Liver (tissue), 9 donors: Measurements from ENCODE around the gene KIF2C. TPM values are rescaled to one million over a fixed set of nuclear protein-coding genes. Genes with fewer than 3 reads are reported as not detected.

ENCODE experiments used
- DNase-seq: peaks from one replicate; pipeline ENCODE4 v3.0.0-alpha.2; 2017; ENCODE audit warnings: low spot score
- H3K27ac ChIP-seq, 2 donors: one replicate each; pipeline ENCODE4 v1.7.0; 2013; ENCODE audit warnings: inconsistent platforms in 2 of 2, low read length in 2 of 2, control low read depth in 1 of 2, low read depth in 1 of 2, mild to moderate bottlenecking in 1 of 2
- H3K27me3 ChIP-seq, 4 donors: one replicate each; pipeline versions ENCODE4 v1.6.1 to v1.7.0; 2013; ENCODE audit warnings: low read length in 3 of 4, inconsistent platforms in 1 of 4, mild to moderate bottlenecking in 1 of 4, moderate library complexity in 1 of 4; ENCODE audit not compliant: control insufficient read depth in 4 of 4, insufficient read depth in 4 of 4
- H3K36me3 ChIP-seq, 4 donors: one replicate each; pipeline versions ENCODE4 v1.6.1 to v1.7.0; 2013; ENCODE audit warnings: low read length in 3 of 4, mild to moderate bottlenecking in 3 of 4, low read depth in 1 of 4, moderate library complexity in 1 of 4; ENCODE audit not compliant: control insufficient read depth in 4 of 4, insufficient read depth in 3 of 4
- H3K4me1 ChIP-seq, 4 donors: one replicate each; pipeline versions ENCODE4 v1.6.1 to v1.7.0; 2013; ENCODE audit warnings: low read length in 3 of 4, mild to moderate bottlenecking in 3 of 4, moderate library complexity in 1 of 4; ENCODE audit not compliant: control insufficient read depth in 4 of 4, insufficient read depth in 4 of 4
- H3K4me3 ChIP-seq, 3 donors: one replicate each; pipeline versions ENCODE4 v1.6.1 to v1.7.0; 2013; ENCODE audit warnings: low read length in 3 of 3, control low read depth in 1 of 3, low read depth in 1 of 3, mild to moderate bottlenecking in 1 of 3
- H3K9ac ChIP-seq, 2 donors: one replicate each; pipeline ENCODE4 v1.7.0; 2013; ENCODE audit warnings: low read length in 2 of 2, mild to moderate bottlenecking in 2 of 2, moderate library complexity in 2 of 2, control low read depth in 1 of 2, low read depth in 1 of 2
- H3K9me3 ChIP-seq, 4 donors: one replicate each; pipeline versions ENCODE4 v1.6.1 to v1.7.0; 2013; ENCODE audit warnings: low read length in 3 of 4; ENCODE audit not compliant: control insufficient read depth in 4 of 4
- ATF3 ChIP-seq: IDR thresholded peaks from 2 replicates; pipeline ENCODE4 v1.6.1; 2016; ENCODE audit warnings: antibody characterized with exemption
- CTCF ChIP-seq: fragments of 150-350 bp; IDR thresholded peaks from 2 replicates; pipeline ENCODE4 v1.5.1; 2017; ENCODE audit warnings: improper control_type of control experiment, low read depth, low read length; ENCODE audit not compliant: missing input control
- EGR1 ChIP-seq, 2 donors: IDR thresholded peaks; 2 replicates each; pipeline ENCODE4 v1.6.1; 2016 to 2018; ENCODE audit warnings: antibody characterized with exemption in 2 of 2, low read depth in 2 of 2
- FOXA1 ChIP-seq: IDR thresholded peaks from 2 replicates; pipeline ENCODE4 v1.6.1; 2016; ENCODE audit warnings: antibody characterized with exemption
- FOXA2 ChIP-seq: IDR thresholded peaks from 2 replicates; pipeline ENCODE4 v1.6.1; 2016; ENCODE audit warnings: antibody characterized with exemption
- GABPA ChIP-seq, 2 donors: IDR thresholded peaks in 1 of 2; conservative IDR thresholded peaks in 1 of 2; 2 replicates each; pipeline ENCODE4 v1.6.1; 2016; ENCODE audit warnings: antibody characterized with exemption in 2 of 2, mild to moderate bottlenecking in 1 of 2, moderate library complexity in 1 of 2
- HNF4A ChIP-seq, 2 donors: conservative IDR thresholded peaks; 2 replicates each; pipeline ENCODE4 v1.6.1; 2016; ENCODE audit warnings: antibody characterized with exemption in 2 of 2, mild to moderate bottlenecking in 2 of 2
- JUND ChIP-seq, 2 donors: IDR thresholded peaks; 2 replicates each; pipeline ENCODE4 v1.6.1; 2016; ENCODE audit warnings: antibody characterized with exemption in 2 of 2
- MAX ChIP-seq: IDR thresholded peaks from 2 replicates; pipeline ENCODE4 v1.6.1; 2016; ENCODE audit warnings: antibody characterized with exemption
- NR2F2 ChIP-seq: IDR thresholded peaks from 2 replicates; pipeline ENCODE4 v1.6.1; 2016; ENCODE audit warnings: antibody characterized with exemption
- RAD21 ChIP-seq, 2 donors: IDR thresholded peaks; 2 replicates each; pipeline ENCODE4 v1.6.1; 2016; ENCODE audit warnings: antibody characterized with exemption in 2 of 2, mild to moderate bottlenecking in 2 of 2
- REST ChIP-seq: IDR thresholded peaks from 2 replicates; pipeline ENCODE4 v1.6.1; 2016; ENCODE audit warnings: antibody characterized with exemption, mild to moderate bottlenecking
- RXRA ChIP-seq, 2 donors: IDR thresholded peaks; 2 replicates each; pipeline ENCODE4 v1.6.1; 2017 to 2018; ENCODE audit warnings: antibody characterized with exemption in 2 of 2, mild to moderate bottlenecking in 1 of 2
- SP1 ChIP-seq: IDR thresholded peaks from 2 replicates; pipeline ENCODE4 v1.6.1; 2018; ENCODE audit warnings: antibody characterized with exemption, mild to moderate bottlenecking
- TAF1 ChIP-seq: conservative IDR thresholded peaks from 2 replicates; pipeline ENCODE4 v1.6.1; 2016; ENCODE audit warnings: antibody characterized with exemption, mild to moderate bottlenecking
- YY1 ChIP-seq: IDR thresholded peaks from 2 replicates; pipeline ENCODE4 v1.6.1; 2016; ENCODE audit warnings: antibody characterized with exemption, mild to moderate bottlenecking
- ZBTB33 ChIP-seq: IDR thresholded peaks from 2 replicates; pipeline ENCODE4 v1.6.1; 2016; ENCODE audit warnings: antibody characterized with exemption
- WGBS: extraction: QIAGEN DNeasy Blood & Tissue Kit; methylation state at CpG from one replicate; pipeline ENCODE4 v1.1.7; 2013; 5-methylcytosine and 5-hydroxymethylcytosine counted together
- polyA plus RNA-seq, 2 donors: library from polyadenylated mRNA; stranded (reverse) in 1 of 2; unstranded in 1 of 2; fragments of 200-250 nt in 1 of 2; fragments of >200 nt in 1 of 2; fragmentation: Nextera tagmentation in 1 of 2; extraction: Ambion mirVana in 1 of 2; gene quantifications; one replicate each; pipeline versions ENCODE4 v1.2.1 to v1.2.3, GENCODE V29; 2013 to 2015
- total RNA-seq, 2 donors: library from RNA; depleted of rRNA; stranded (reverse); fragments of >200 nt; gene quantifications; one replicate each; pipeline ENCODE4 v1.2.3, GENCODE V29; 2014
- donor health status: healthy.
- donor health status: healthy.
- donor health status: healthy.
- donor health status: healthy.
- donor health status: healthy.

The KIF2C gene
- total and polyA plus RNA-seq, 4 donors: 0.17 to 26.7 (median 0.73) TPM

- Histone ChIP-seq H3K36me3 (no peaks in the 10 kb centered on the region), H3K27me3 (no peaks in the 10 kb centered on the region), H3K9ac (no peak overlapping the region), H3K4me3 (no peak overlapping the region), H3K9me3 (peaks cover 0 to 2% (median 0%) of the 10 kb centered on the region in 4 donors), H3K4me1 (peaks cover 0 to 8% (median 3%) of the 10 kb centered on the region in 4 donors), H3K27ac (no peak overlapping the region)
- DNase-seq: no peak
- 96% methylated on average over 2 of the region's 2 CpGs for WGBS
- no peak for TF ChIP-seq GABPA (IDR thresholded peaks at IDR 0.05 in 1 of 2, conservative IDR thresholded peaks at IDR 0.05 in 1 of 2)
- TF ChIP-seq YY1: no peak
- TF ChIP-seq MAX: no peak
- no peak for TF ChIP-seq ATF3
- TF ChIP-seq EGR1 (IDR thresholded peaks at IDR 0.05; ENCODE audit: low read depth in 2 of 2): no peak
- no peak for TF ChIP-seq ZBTB33
- no peak for TF ChIP-seq TAF1
- TF ChIP-seq CTCF: no peak
- TF ChIP-seq NR2F2: no peak
- TF ChIP-seq FOXA1: no peak
- no peak for TF ChIP-seq HNF4A (conservative IDR thresholded peaks at IDR 0.05)
- no peak for TF ChIP-seq SP1
- TF ChIP-seq REST: no peak
- no peak for TF ChIP-seq RXRA (IDR thresholded peaks at IDR 0.05)
- no peak for TF ChIP-seq JUND (IDR thresholded peaks at IDR 0.05)
- TF ChIP-seq FOXA2: no peak
- no peak for TF ChIP-seq RAD21 (IDR thresholded peaks at IDR 0.05)
These were observed 33.7 kb upstream of the KIF2C start for GRCh38 chr1:44705938-44706337.
